ENCODE data around the gene PABPN1.

- TF ChIP-seq POLR2A (IDR thresholded peaks at IDR 0.05) = no peak
- no peak for TF ChIP-seq CTCF (IDR thresholded peaks at IDR 0.05)
Observed at GRCh38 chr14:23275412-23275811, 45.8 kb upstream of the PABPN1 start.

All from testis (tissue), 2 donors.